ENCODE data around the gene STEAP1.

- TF ChIP-seq, protein P1, sequence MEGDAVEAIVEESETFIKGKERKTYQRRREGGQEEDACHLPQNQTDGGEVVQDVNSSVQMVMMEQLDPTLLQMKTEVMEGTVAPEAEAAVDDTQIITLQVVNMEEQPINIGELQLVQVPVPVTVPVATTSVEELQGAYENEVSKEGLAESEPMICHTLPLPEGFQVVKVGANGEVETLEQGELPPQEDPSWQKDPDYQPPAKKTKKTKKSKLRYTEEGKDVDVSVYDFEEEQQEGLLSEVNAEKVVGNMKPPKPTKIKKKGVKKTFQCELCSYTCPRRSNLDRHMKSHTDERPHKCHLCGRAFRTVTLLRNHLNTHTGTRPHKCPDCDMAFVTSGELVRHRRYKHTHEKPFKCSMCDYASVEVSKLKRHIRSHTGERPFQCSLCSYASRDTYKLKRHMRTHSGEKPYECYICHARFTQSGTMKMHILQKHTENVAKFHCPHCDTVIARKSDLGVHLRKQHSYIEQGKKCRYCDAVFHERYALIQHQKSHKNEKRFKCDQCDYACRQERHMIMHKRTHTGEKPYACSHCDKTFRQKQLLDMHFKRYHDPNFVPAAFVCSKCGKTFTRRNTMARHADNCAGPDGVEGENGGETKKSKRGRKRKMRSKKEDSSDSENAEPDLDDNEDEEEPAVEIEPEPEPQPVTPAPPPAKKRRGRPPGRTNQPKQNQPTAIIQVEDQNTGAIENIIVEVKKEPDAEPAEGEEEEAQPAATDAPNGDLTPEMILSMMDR (IDR thresholded peaks at IDR 0.05) = no peak
- TF ChIP-seq POLR2AphosphoS5 (IDR thresholded peaks at IDR 0.05; ENCODE audit: low read depth, low read length) (no peak), SIN3A (IDR thresholded peaks at IDR 0.05; ENCODE audit: borderline replicate concordance, insufficient read depth, low read depth, low read length) (no peak), TCF7L2 (IDR thresholded peaks at IDR 0.05; ENCODE audit: low read depth, low read length) (no peak)
Measured at GRCh38 chr7:90178679-90179278, 24.5 kb downstream of the STEAP1 start.

All from Panc1 (cell line).